GM19395 (cell line): ENCODE data around the gene UBE2R2.
"Not testable (repeated sequence)": the region's sequence is repeated elsewhere in the genome, so short reads cannot be mapped to it uniquely, and the experiment has no call there.

Experiments
- ATAC-seq: cut with Tn5 transposase; IDR thresholded peaks from one replicate; pipeline ENCODE4 v1.9.1; 2021; ENCODE audit warnings: mild to moderate bottlenecking, moderate library complexity; ENCODE audit not compliant: unreplicated experiment

The UBE2R2 gene

DNA sequence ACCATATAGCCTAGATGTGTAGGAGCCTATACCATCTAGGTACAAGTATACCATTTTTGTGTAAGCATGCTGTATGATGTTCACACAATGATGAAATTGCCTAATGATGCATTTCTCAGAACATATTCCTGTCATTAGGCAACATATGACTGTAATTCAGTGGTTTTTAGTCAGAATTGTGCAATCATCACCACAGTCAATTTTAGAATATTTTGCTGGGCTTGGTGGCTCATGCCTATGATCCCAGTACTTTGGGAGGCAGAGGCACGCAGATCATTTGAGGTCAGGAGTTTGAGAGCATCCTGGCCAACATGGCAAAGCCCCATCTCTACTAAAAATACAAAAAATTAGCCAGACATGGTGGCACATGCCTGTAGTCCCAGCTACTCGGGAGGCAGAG is 19.3 kb downstream of the UBE2R2 start:
- peak; percentile 62 for ATAC-seq

DNA sequence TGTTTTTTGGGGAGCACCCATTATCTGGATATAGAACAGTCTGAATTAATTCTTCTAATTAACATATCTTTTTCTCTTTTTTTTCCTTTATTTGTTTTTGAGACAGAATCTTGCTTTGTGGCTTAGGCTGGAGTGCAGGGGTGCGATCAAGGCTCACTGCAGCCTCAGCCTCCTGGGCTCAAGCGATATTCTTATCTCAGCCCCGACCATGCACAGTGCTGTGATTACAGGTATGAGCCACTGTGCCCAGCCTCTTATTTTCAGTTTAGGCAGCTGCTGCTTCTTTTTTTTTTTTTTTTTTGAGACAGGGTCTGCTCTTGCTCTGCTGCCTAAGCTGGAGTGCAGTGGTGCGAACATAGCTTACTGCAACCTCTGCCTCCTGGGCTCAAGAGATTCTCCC is 20.2 kb downstream of the UBE2R2 start:
- ATAC-seq = no peak

DNA sequence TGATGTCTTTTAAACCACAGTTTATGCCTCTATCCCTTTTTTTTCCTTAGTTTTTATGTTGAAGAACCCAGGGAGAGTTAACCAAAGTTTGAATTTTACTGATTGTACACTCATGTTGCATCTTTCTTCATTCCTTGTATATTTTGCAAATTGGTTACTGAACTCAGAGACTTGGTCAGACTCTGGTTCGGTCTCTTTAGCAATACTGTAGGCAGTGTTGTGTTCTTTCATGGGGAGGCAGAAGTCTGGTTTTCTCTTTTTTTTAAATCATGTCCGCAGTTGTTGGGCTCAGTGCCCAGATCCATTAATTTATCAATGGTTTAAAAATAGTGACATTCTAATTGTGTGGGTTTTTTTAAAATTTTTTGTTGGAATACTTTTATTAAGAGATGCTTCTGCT is 23.4 kb downstream of the UBE2R2 start:
- no peak for ATAC-seq

DNA sequence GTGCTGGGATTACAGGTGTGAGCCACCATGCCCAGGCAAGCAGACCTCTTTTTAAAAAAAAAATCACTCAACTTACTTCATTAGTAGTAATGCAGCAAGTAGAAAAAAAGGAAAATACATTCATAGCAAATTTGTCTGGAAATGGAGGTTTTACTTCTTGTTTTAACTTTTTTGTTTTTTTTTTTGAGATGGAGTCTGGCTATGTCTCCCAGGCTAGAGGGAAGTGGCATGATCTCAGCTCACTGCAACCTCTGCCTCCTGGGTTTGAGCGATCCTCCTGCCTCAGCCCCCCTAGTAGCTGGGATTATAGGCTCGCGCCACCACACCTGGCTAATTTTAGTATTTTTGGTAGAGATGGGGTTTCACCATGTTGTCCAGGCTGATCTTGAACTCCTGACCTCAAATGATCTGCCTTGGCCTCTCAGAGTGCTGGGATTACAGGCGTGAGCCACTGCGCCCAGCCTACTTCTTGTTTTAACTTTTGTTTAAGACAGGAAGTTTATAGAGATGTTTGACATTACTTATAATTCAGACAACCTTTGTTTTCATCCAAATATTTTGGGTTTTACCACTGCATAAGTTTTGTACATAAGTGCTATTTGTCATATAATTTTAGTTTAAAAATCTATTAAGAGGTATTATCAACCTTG is 26.5 kb downstream of the UBE2R2 start:
- ATAC-seq = no peak

DNA sequence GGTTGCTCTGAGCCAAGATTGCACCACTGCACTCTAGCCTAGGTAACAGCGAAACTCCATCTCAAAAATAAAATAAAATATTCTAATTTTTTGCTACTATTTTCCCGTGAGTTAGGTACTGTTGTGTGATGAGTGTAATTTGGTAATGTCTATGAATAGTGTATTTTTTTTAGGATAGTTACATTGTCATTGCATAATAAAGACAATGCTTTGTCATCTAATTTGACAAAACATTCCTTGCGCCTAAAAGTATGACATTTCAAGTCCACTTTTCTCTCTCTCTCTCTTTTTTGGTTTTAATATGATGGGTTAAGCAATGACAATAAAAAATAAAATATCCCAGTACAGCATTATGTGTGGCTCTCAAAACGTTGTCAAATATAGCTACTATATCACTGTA is 29.3 kb downstream of the UBE2R2 start:
- ATAC-seq = no peak

DNA sequence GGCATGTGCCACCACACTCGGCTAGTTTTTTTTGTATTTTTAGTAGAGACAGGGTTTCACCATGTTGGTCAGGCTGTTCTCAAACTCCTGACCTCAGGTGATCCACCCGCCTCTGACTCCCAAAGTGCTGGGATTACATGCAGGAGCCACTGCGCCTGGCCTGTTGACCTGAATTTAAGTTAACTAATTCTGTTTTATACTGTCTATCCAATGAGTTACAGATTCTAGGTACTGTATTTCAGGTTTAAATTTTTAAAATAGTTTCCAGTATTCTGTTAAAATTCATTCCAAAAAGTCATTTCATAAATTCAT is 30.9 kb downstream of the UBE2R2 start:
- not testable (repeated sequence) for ATAC-seq

DNA sequence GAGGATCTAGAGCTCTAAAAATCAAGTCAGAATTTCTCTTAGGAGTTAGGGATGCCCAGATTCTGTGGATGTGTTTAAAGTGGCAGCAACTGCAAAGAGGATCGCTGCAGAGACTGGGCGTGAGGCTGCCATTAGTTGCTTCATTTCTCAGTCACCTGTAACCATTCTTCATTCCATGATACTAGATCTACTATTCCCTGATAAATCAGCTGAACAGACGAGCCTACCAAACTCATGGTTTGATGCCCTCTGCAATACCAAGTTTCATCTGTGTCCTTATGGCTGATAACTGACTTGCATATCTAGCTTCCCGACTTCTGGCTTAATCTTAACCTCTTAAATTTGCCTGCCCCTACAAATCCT is 33.3 kb downstream of the UBE2R2 start:
- no peak for ATAC-seq

DNA sequence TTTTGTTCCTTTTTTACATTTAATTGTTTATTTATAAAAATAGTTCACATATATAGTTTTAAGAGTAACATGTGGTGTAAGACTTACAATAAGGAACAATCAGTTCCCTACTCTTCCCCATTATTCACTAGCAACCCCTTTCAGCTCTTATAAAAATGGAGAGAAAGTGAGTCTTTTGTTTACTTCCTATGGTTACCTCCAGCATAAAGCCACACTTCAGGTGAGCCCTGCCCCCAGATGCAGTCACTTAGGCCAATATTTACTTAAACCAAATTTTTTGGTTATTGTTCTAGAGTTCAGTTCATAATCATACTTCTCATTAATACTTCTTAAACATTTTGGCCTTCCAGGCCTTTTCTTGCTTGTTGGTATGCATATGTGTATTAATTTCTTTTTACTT is 33.7 kb downstream of the UBE2R2 start:
- ATAC-seq = no peak

DNA sequence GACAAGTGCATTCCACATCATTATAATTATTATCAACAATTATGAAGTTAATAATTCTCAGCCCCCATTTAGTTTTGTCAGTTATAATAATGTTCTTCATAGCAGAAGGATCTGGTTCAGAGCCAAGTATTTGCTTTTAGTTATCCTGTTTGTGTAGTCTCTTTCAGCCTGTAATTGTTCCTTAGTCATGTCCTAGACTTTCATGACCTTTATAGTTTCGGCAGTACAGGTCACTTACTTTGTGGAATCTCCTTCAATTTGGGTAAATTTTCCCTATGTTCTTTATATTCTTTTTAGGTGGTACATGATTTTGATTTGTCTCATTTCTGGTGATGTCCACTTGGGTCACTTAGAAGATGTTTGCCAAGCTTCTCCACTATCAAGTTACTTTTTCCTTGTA is 34.3 kb downstream of the UBE2R2 start:
- no peak for ATAC-seq

DNA sequence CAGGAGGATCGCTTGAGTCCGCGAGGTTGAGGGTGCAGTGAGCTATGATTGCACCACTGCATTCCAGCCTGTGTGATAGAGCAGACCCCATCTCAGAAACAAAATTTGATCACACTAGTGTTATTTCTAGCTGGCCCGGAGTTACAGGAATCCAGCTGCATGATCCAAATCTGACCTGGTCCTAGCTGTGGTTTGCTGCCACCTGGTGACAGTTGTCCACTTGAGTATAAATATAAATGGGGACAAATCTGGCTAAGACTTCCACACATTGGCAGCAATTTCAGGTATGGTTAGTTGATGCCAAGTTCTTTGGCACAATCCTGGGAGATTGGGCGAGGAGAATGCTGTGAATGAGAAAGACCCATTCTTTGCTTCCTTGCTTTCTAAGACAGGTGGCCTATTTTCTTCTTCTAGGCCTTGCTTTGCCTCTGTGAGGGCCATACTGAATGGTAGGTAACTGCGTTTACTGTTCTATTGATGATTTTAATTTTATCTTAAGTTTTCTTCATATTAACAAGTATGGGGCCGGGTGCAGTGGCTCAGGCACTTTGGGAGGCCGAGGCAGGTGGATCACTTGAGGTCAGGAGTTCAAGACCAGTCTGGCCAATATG is 35.4 kb downstream of the UBE2R2 start:
- ATAC-seq = no peak

DNA sequence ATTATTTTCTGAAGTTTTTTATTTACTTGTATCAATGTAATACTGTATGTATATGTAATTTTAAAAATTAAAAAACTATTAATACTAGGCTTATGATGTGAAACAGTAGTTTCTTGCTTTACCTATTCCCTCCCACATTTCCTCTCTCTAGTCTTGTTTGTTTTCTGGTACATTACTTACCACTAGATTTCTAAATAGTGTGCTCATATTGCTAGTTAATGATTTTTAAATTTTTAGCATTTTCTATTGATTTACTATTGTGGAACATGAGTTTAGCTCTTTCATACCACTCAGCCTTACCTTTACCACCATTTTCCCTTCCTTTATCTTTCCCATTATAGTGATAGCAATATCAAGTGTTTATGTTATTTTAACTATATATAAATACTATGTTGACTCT is 39.3 kb downstream of the UBE2R2 start:
- ATAC-seq = no peak

DNA sequence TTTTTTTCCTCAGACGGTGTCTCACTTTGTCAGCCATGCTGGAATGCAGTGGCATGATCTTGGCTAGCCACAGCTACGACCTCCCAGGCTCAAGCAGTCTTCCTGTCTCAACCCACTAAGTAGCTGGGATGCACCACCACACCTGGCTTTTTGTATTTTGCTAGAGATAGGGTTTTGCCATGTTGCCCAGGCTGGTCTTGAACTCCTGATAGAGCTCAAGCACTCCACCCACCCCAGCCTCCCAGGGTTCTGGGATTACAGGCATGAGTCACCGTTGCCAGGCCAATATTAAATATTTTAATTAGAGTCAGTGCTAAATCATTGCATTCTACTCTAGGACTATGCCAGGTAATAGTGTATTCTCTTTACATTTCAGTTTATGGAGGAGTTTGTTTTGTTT is 41.5 kb downstream of the UBE2R2 start:
- ATAC-seq = no peak

DNA sequence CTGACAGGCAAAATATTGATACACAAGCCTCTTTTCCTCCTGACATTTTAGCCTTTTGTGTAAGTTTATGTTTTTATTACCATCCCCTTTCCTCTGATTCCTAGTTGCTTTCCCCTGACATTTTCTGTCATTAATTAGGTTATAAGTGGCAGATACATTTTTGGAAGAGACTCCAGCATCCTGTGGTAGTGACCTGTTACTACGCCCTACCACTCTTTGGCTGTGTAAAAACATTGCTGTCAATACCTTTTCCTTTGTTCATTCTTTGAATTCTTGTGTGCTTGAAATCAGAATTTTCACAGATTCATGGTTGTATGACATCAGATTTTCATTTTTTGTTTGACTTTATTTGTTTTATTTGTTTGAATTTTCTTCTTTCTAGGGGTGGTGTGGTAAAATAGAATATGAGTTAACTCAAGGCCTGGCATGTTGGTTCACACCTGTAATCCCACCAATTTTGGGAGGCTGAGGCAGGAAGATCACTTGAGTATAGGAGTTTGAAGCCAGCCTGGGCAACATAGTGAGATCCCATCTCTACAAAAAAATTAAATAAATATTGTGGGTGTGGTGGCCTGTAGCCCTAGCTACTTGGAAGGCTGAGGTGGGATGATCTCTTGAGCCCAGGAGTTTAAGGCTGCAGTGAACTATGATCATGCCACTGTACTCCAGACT is 43.4 kb downstream of the UBE2R2 start:
- ATAC-seq = no peak

DNA sequence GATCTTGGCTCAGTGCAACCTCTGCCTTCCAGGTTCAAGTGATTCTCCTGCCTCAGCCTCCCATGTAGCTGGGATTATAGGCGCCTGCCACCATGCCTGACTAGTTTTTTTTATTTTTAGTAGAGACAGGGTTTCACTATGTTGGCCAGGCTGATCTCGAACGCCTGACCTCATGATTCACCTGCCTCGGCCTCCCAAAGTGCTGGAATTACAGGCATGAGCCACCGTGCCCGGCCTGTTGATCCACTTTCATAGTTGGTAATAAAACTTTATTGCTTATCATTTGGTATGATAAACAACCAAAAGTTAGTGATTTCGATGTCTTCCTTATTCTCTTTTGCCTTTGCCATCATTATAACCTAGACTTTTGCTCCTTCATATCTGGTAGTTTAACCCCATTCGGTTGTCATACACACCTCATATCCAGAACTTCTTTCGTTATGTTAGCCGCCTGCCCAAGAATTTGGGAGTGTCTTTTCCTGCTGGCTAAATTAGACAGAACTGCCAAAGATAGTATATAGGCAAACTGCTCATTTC is 45.0 kb downstream of the UBE2R2 start:
- ATAC-seq = no peak

DNA sequence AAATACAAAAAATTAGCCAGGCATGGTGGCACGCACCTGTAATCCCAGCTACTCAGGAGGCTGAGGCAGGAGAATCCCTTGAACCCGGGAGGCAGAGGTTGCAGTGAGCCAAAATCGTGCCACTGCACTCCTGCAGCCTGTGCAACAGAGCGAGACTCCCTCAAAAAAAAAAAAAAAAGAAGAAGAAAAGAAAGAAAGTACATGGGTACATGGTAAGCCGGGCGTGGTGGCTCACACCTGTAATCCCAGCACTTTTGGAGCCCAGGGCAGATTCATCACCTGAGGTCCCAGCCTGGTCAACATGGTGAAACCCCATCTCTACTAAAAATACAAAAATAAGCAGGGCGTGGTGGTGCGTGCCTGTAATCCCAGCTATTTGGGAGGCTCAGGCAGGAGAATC is 46.1 kb downstream of the UBE2R2 start:
- ATAC-seq = not testable (repeated sequence)

DNA sequence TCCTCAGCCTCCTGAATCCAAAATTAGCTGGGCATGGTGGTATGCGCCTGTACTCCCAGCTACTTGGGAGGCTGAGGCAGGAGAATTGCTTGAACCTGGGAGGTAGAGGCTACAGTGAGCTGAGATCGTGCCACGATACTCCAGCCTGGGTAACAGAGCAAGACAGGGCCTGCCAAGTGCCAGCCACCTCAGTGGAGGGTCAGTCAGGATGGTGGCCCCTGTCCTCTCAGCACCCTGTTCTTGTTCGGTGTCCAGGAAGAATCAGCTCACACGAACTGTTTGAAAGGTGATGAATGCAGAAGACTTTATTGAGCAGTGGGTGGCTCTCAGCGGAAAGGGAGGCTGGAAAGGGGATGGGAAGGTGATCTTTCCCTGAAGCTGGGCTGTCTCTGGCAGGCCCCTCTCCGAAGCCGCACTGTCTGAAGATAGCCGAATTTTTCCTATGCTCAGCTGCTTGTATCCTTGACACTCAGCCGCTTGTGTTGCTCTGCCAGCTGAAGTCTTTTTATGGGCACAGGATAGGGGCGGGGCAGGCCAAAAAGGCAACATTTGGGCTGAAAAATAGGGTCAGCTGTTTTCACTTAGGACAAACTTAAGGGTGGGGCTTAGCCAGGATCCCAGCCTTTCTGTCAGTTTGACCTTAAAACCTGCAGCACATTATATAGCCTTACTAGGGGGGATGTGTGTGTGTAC is 50.9 kb downstream of the UBE2R2 start:
- ATAC-seq = no peak

DNA sequence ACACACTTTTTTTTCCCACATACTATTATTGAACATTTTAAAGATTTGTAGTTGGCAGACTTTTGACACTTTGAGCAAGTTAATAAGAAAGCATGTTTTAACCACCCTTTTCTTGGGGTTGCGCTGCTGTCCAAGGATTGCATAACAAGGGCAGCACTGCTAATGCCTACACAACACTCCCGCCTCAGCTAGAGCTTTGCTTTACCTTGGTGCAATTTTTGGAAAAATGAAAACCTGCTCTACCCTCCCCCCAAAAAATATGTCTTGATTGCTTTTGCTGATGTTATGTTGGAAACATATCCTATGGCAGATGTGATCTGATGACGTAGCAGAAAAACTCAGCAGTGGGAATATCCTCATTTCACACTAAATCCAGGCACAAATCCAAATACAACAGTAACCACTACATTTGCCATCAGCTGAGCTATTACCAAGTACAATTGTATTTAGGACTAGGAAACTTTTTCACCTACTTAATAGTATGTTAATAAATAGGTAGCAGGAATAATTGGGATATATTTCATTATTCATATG is 51.5 kb downstream of the UBE2R2 start:
- ATAC-seq = no peak

DNA sequence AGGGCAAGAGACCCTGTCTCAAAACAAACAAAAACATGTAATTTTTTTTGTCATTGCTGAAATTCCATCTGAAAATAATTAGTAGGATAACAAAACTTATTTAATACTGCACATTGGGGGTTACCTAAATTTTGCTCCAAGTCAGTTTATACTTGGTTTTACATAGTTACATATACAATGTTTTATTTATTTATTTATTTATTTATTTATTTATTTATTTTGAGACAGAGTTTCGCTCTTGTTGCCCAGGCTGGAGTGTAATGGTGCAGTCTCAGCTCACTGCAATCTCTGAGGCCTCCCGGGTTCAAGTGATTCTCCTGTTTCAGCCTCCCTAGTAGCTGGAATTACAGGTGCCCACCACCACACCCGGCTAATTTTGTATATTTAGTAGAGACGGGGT is 52.3 kb downstream of the UBE2R2 start:
- ATAC-seq = not testable (repeated sequence)

DNA sequence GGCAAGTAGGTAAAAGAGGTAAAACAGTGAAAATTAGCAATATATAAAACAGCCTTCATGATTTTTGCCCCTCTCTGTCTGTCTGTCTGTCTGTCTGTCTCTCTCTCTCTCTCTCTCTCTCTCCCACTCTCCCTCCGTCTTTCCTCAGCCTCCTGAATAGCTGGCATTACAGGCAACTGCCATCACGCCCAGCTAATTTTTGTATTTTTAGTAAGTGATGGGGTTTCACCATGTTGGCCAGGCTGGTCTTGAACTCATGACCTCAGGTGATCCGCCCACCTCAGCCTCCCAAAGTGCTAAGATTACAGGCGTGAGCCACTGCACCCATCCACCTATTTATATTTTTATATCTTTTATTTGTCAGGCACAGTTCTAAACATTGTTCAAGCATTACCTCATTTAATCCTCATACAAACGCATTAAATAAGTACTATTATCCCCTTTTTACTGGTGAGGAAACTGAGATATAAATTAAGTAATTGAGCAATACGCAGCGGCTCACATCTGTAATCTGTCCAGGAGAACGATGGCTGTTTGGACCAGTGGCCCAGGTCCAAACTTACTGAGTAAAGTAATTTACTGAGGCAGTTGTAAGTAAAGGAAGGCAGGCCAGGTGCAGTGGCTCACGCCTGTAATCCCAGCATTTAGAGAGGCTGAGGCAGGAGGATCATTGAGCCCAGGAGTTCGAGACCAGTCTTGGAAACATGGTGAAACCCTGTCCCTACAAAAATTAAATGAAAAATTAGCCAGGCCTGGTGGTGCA is 60.9 kb downstream of the UBE2R2 start:
- no peak for ATAC-seq

DNA sequence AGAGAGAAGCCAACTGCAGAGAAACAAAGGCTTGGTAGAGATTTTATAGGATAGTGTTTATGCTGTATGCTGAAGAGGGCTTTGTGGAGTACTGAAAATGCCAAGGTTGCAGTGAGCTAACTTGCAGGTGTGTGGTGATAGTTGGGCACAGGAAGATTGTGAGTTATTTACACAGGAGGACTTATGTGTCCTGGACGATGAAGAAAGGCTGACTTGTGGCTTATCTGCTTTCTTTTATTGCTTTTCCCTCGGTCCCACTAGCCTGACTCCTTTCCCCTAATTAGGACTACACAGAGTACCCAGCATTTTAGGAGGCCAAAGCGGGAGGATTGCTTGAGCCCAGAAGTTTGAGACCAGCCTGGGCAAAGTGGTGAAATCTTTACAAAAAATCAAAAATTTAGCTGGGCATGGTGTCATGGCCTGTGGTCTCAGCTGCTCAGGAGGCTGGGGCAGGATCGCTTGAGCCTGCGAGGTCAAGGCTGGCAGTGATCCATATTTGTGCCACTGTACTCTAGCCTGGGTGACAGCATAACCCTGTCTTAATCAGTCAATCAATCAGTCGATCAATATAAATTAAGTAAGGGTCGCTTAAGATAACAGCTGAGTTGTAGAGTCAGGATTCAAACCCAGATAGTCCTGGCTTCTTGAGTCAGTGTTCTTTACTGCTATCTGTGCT is 61.9 kb downstream of the UBE2R2 start:
- no peak for ATAC-seq
